Activated CD4-positive, CD25-positive, alpha-beta regulatory T cell treated with anti-CD3 and anti-CD28 coated beads, Interleukin-2, amount 50 U/mL, for 24 hours (primary cell): ENCODE data around the gene SELENOI.
A peak's percentile ranks its signal among the peaks of the same experiment; 100 is the strongest.
"Not testable (repeated sequence)": the region's sequence is repeated elsewhere in the genome, so short reads cannot be mapped to it uniquely, and the experiment has no call there.

ENCODE experiments used
- ATAC-seq, 2 donors: fragments of 150-1000 bp; cut with Tn5 transposase; one replicate each; pipeline ENCODE4 v1.10.0; 2021; ENCODE audit warnings: mild to moderate bottlenecking in 1 of 2, moderate library complexity in 1 of 2

Gene SELENOI

GRCh38 chr2:26327291-26328272 lies 18.4 kb upstream of the SELENOI start:
- ATAC-seq = no peak

- ATAC-seq = not testable (repeated sequence)
Observed at GRCh38 chr2:26329083-26329482, 16.9 kb upstream of the SELENOI start.

GRCh38 chr2:26330114-26330549 lies 15.8 kb upstream of the SELENOI start:
- peak; percentile 89 to 93 for ATAC-seq

GRCh38 chr2:26330604-26331003 lies 15.3 kb upstream of the SELENOI start:
- no peak for ATAC-seq

GRCh38 chr2:26331321-26331720 lies 14.6 kb upstream of the SELENOI start:
- ATAC-seq = not testable (repeated sequence)

- ATAC-seq = no peak
Observed at GRCh38 chr2:26333293-26333692, 12.7 kb upstream of the SELENOI start.

- ATAC-seq = no peak
Observed at GRCh38 chr2:26335231-26335630, 10.7 kb upstream of the SELENOI start.

GRCh38 chr2:26336719-26337118 lies 9.2 kb upstream of the SELENOI start:
- no peak for ATAC-seq

GRCh38 chr2:26337298-26337697 lies 8.6 kb upstream of the SELENOI start:
- ATAC-seq = no peak

GRCh38 chr2:26340831-26341230 lies 5.1 kb upstream of the SELENOI start:
- no peak for ATAC-seq

GRCh38 chr2:26344581-26345282 lies 1.2 kb upstream of the SELENOI start:
- ATAC-seq = no peak

GRCh38 chr2:26345283-26345544 lies 729 bp upstream of the SELENOI start:
- no peak for ATAC-seq

- peak; percentile 15 to 21 for ATAC-seq
Observed at GRCh38 chr2:26346454-26347053, 611 bp downstream of the SELENOI start, which contains the start of gene ADGRF3. ADGRF3 (minus strand) TSS chr2:26346789; CDS start chr2:26346234, 555 bp downstream.

GRCh38 chr2:26347286-26347865 lies 1.4 kb downstream of the SELENOI start:
- ATAC-seq = no peak

GRCh38 chr2:26349690-26350089 lies 3.7 kb downstream of the SELENOI start:
- ATAC-seq = no peak

- no peak for ATAC-seq
Observed at GRCh38 chr2:26351375-26352090, 5.6 kb downstream of the SELENOI start.

- ATAC-seq = peak; percentile 96 to 98
Observed at GRCh38 chr2:26352892-26353291, 6.9 kb downstream of the SELENOI start.

- ATAC-seq = not testable (repeated sequence)
Observed at GRCh38 chr2:26354469-26354868, 8.5 kb downstream of the SELENOI start.

- peak; percentile 57 to 59 for ATAC-seq
Observed at GRCh38 chr2:26355038-26355995, 9.4 kb downstream of the SELENOI start.

- no peak for ATAC-seq
Observed at GRCh38 chr2:26356111-26356510, 10.2 kb downstream of the SELENOI start.

GRCh38 chr2:26356771-26357170 lies 10.8 kb downstream of the SELENOI start:
- ATAC-seq = no peak
